Bone marrow (tissue), 2 donors: ENCODE measurements around the gene MAPT.
"Not testable (repeated sequence)": the region's sequence is repeated elsewhere in the genome, so short reads cannot be mapped to it uniquely, and the experiment has no call there.

ENCODE experiments used
- DNase-seq, 2 donors: peaks; one replicate each; lab custom pipeline; 2025; lab: John Stamatoyannopoulos, UW

Gene MAPT

DNA sequence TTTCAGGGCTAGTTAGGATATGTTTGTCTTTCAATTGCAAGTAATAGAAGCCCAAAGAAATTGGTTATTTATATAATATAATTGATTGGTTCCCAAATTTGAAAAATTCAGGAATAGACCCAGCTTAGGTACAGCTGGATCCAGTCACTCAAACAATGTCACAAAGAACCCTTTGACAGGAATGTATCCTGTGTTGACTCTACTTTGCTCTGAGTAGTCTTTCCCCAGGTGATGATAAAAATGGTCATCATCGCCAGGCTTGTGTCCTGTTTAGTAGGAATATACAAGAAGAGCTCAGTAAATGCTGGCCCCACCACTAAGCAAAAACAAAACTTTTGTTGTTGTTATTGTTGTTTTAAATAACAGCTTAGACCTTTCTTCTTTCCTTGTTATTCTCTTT, 35.0 kb downstream of the MAPT start:
- DNase-seq, result no peak

- DNase-seq, result no peak
Observed at GRCh38 chr17:45930420-45930951, 36.1 kb downstream of the MAPT start.

GRCh38 chr17:45931677-45932076, 37.3 kb downstream of the MAPT start:
- no peak for DNase-seq

- DNase-seq, result no peak
Observed at GRCh38 chr17:45934044-45934979, 40.0 kb downstream of the MAPT start.

GRCh38 chr17:45935197-45935709, 40.9 kb downstream of the MAPT start:
- no peak for DNase-seq

DNA sequence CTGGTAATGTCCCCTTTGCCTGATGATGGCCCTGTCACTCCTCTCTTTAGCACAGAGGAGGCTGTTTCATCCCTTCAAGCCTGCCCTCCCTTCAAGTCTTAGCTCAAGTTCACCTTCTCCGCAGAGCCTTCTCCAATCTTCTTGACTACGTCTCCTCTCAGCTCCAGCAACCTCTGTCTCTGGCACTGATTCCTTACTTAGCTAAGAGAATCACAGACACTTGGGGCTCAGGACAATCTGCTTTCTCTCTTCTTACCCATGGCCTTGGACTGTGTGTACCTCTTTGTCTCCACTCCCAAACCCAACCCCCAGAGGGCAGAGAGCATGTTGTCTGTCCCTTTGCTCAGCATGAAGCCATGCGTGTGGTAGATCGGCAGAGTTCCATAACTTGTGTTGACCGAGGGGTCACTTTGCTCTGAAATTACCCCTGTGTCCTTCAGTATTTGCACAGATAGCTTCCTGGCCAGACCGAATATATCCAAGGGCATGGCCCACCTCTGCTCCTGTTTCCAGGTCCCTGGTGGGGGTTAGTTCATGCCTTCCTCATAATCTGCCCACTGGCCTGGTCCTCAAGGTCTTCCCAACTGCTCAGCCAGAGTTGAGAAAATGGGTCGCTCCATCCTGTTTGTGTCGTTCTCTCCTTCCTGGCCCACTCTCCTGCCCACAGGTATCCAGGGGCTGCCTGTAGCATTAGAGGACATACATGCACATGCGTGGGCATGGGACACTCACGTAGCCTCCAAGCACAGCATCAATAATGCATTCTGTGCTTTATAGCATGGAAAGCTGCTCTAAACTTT, 41.6 kb downstream of the MAPT start:
- no peak for DNase-seq

DNA sequence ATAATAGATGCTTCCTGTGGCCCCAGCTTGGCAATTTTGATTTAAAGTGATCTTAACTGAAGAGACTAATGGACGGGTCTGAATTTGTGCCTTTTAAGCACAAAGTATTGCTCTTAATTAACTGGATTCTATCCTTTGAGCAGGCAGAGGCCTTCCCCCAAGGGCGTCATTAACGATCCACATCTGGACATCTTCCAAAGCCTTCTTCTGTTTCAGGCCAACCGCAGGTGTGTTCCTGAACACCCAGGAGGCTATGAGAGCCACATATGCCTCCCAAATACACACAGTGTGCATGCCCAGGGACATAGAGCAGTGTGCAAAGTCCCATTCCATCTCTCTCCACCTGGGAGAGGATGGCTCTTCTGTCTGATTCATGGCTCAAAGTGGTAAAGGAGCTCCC, 42.3 kb downstream of the MAPT start:
- DNase-seq, result no peak

DNA sequence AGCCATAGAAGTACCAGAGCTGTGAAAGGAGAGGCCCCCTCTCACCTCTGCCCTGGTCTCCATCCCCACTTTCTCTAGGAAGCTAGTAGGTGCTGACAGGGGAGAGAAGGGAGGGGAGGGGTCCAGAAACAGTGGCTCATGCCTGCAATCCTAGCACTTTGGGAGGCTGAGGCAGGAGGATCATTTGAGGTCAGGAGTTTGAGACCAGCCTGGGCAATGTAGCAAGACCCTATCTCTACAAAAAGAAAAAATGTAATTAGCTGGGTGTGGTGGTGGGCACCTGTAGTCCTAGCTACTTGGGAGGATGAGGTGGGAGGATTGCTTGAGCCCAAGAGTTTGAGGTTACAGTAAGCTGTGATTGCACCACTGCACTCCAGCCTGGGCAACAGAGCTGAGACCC, 42.8 kb downstream of the MAPT start:
- not testable (repeated sequence) for DNase-seq

- DNase-seq, result no peak
Observed at GRCh38 chr17:45939395-45939794, 45.0 kb downstream of the MAPT start.

- DNase-seq, result no peak
Observed at GRCh38 chr17:45940293-45940692, 45.9 kb downstream of the MAPT start.

DNA sequence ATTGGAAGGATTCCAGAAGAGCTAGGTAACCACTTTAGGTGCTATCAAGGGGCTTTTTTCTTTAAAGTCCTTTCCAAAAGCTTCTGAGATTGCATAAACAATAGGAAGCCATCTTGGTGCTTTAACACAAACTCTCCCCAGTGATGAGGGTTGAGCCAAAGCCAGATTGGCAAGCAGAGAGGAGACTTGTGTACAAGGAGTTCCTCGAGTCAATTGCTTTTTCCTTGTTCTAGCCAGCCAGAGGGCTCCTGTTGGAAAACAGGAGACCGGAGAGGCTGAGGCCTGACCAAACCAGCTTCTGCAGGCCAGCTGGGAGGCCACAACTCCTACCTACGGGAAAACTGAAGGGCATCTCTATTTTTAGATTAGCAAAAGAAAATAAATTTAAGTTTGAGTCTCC, 46.5 kb downstream of the MAPT start:
- no peak for DNase-seq

DNA sequence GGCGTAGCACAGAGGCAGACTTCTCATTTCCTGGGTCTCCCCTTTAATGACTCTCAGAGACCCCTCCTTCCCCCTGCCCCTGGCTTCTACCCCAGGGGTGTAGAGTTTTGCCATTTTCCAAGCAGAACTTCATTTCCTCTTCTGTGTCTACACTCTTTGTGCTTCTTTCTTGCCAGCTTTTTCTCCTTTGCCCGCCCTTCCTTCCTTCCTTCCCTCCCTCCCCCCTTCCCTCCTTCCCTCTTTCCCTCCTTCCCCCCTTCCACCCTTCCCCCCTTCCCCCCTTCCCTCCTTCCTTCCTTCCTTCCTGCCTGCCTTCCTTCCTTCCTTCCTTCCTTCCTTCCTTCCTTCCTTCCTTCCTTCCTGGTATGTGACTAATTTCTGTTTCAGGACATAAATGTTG, 47.0 kb downstream of the MAPT start:
- DNase-seq, result no peak

DNA sequence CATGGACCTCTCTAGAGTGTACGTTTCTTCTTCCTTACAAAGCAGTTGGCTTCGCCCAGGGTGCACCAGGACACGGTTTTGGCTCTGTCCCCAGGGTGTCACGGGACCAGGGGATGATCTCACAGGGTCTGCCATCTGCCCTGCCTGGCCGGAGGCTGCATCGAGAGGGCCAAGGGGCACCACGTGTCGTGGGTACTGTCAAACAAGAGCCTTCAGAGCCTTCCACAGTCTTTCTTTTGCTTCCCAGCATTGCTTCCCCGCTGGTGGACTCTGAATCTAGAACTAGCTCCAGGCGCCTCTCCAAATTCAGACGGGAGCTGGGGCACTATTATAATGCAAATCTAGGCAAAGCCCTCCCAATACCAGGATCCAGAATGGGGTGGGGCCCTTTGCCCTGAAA, 47.9 kb downstream of the MAPT start:
- no peak for DNase-seq

DNA sequence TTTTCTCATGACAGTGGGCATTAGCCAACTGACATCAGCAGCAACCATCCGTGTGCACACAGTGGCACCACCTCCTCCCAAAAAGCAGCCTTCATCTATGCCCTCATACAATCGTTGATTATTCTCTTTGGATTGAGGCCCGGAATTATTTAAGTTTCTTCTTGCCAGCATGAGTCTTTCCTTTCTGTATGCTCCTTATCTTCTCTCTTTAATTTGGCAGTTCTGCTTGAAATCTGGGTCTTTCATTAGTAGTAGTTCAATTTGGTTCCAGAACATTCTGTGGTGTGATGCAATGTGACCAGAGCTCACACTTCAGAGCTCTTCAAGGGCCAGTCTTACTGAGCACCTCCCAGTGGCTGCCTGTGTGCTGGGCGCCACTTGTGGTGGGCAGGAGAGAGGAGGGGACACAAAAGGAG, 52.5 kb downstream of the MAPT start:
- DNase-seq, result no peak

DNA sequence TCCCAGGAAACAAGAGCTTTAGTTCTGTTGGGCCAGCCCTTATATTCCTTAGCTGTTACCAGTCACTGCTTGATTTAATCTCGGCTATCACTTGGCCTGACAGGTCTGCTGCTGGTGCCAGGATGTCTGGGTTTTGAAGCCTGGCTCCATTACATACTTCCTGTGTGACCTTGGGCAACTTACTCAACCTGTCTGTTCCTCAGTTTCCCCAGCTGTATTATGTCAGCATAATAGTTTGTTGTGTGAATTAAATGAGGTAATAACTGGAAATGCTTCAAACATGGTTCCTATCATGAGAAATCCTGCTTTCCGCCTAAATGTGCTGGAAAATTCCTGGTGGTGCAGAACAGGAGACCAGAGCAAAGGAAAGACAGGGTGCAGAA, 54.1 kb downstream of the MAPT start:
- DNase-seq, result no peak

DNA sequence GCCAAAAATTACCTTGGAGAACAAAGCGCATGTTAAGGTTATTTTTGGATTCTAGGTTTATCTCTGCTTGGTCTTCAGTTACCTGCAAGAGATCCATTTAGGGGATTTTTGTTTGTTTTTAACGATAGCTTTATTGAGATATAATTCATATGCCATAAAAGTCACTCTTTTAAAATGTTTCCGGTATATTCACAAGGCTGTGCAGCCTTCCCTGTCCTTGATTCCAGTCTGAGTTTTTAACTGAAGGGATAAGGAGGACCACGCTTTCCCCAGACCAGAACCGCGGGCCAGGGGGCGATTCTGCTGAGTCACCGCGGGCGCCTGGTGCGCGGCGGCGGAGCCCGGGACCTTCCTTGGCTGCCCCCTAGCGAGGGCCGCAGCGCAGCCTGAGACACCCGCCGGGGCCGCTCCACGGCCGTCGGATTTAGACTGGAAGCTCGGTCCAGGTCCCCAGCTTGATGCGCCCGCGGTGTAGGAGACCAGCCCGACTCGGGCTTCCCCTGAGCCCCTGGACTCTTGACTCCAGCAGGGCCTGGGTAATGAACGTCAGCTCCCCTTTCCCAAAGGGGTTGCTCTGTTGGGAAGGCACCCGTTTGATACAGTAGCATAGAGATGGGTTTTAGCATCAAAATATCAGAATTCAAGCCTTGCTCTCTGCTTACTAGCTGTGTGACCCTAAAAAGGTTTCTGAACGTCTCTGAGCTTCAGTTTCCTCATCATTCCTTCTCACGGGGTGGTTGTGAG, 54.7 kb downstream of the MAPT start:
- DNase-seq, result peak; percentile 12 to 31

GRCh38 chr17:45949755-45950320, 55.5 kb downstream of the MAPT start:
- no peak for DNase-seq

- DNase-seq, result no peak
Observed at GRCh38 chr17:45950888-45951287, 56.5 kb downstream of the MAPT start.

GRCh38 chr17:45951403-45951802, 57.0 kb downstream of the MAPT start:
- no peak for DNase-seq

DNA sequence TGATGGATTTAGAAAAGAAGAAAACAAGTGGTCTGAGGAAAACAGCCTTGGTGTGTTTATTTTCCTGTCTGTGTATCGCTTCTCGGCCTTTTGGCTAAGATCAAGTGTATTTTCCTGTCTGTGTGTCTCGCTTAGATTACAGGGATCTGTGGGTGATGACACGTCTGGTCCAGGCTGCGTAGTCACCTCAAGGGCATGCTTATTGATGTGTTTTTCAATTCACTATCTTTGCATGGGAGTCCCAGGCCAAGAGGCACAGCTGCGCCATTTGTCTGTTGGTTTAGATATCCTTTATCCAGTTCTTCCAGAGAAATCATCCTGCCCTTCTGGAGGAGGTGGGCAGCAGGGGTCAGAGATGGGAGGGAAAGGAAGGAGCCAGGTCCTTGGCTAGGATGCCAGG, 57.6 kb downstream of the MAPT start:
- DNase-seq, result no peak

DNA sequence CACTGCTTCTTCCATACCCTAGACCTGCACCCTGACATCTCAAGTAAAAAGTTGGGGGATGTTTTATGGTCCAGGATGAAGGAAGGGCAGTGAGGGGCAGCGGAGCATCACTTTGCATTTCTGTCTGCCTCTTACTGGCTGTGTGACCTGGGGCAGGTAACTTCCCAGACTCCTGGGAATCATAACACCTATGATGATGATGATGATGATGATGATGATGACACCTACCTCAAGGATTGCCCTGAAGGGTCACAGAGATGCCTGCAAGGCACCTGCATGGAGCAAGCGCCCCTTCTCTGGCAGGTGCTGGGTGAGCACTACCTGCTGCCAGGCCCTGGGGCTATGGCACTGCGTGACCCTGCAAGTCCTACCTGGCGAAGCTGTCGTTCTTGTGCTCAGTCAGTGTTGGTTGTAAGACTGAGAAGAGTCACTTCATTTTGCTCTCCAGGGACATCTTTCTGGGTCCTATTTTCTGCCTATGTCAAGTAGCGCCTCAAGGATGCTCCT, 58.5 kb downstream of the MAPT start:
- no peak for DNase-seq
